ENCODE measurements around the gene DENND11.
A peak's percentile ranks its signal among the peaks of the same experiment; 100 is the strongest.

DENND11 gene, protein sequence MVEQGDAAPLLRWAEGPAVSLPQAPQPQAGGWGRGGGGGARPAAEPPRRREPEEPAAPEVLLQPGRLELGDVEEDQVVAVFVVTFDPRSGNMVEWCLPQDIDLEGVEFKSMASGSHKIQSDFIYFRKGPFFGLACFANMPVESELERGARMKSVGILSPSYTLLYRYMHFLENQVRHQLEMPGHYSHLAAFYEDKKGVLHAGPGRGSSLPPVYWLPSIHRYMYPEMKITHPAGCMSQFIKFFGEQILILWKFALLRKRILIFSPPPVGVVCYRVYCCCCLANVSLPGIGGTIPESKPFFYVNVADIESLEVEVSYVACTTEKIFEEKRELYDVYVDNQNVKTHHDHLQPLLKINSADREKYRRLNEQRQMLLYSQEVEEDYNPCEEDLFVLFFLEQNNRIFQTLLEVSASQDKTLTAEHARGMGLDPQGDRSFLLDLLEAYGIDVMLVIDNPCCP

DNA sequence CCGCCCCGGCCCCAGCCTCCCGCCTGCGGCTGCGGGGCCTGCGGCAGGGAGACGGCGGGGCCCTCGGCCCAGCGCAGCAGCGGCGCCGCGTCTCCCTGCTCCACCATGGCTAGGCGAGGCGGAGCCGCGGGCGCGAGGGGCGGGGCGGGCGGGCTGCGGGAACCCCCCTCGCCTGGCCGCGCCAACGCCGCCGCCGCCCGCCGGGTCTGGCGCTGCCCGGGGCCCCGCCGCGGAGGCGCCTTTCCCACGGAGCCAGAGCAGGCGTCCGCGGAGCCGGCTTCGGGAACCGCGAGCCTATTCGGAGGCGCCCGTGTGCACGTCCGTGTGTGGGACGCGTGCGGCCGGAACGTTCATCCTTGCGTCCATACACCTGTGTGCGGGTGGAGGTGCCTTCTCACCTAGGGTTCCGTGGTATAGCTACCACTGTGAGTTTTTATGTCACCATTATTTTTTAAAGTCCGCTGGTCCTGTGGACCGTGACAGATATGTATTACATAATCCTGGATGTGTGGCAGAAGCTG, at the start of gene DENND11:
DENND11 (minus strand) TSS at position 120 of the 521 bp plus-strand sequence; CDS start at position 107, 13 bp downstream.
- peak; percentile 65 for DNase-seq

DNA sequence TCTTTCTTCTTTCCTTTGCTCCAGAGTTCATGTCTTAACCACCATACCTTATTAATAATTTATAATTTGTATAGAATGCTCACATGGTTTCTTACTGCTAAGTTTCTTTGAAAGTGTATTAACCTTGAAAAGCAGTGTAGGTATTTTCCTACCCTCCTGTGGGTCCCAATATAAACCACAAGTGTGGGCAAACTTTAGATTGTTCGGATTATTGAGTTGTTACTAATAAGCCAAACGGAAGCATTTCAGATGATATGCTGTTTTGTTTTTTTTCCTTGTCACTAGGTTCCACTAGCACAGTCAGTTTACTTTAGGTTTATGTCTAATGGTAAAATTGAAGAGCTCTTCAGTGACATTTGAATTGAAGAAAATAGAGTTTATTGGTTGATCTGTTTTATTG, 46.4 kb upstream of the DENND11 start:
- no peak for DNase-seq

DNA sequence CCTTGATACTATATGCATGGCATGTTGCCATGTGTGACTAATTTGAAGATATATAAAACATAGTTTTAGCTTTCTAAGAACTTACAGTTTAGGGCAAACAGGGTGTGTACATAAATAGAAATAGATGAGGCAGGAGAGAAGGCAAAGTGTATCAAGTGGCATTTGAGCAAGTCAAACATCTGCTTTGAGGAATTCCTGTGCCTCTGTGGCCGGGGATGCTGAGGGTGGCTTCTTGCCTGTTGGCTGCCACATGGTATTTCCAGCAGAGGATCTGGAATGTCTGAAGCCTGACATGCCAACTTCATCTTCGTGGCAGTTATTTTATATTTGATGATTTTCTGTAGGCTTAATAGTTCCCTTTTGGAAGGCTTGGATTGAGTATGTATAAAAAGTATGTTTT, 42.2 kb upstream of the DENND11 start:
- DNase-seq, result no peak

DNA sequence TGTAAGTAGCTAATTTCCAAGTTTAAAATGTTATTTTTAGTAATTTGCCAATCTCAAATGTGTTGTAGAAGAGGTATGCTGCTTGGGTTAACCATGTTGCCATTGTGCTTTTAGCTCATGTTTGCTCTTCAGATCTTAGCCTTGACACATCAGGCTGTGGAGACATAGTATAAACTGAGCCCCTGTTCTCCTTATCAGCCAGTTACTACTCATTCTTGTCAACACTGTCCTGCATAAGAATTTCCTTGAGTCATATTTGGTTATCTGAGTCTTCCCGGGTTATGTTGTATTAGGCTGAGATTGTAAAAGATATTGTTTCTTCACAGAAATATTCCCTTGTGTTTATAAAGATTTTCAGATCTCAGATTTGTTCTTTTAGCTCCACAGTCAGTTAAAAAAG, 40.3 kb upstream of the DENND11 start:
- no peak for DNase-seq

DNA sequence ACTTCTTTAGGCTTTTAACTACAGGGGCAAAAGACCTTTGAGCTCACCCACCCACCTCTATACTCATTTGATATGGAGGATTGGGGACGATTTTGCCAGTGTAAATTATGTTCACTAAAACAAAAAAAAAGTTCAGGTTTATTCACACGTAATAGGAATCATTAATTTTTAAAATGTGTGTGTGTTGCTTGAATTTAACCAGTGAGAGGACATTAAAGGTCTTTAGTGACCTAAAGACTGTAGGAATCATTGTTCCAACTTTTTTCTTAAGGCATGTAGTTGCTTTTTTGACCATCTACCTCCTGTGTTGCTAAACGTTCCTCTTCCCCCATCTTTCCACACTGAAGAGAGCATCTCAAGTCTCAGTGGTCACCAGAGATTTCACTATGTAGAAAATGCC, 37.3 kb upstream of the DENND11 start:
- DNase-seq, result no peak

DNA sequence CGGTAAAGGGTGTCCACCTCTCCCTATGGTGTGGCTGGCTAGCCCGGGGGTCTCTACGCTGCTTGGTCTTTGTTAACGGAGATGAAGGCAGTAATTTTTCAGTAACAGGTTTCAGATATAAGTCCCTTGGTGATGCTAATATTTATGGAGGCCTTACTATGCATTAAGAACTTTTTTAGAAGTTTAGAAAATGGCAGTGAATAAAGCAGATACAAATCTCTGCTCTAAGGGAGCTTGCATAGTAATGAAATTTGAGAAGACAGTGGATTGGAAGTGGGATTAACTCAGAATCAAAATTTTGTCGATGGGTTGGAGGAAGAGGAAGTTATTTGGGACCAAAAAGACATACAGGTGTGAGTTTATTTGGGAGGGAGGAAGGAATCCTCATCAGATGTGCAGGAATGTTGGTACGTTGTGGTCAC, 36.6 kb upstream of the DENND11 start:
- DNase-seq, result no peak

DNA sequence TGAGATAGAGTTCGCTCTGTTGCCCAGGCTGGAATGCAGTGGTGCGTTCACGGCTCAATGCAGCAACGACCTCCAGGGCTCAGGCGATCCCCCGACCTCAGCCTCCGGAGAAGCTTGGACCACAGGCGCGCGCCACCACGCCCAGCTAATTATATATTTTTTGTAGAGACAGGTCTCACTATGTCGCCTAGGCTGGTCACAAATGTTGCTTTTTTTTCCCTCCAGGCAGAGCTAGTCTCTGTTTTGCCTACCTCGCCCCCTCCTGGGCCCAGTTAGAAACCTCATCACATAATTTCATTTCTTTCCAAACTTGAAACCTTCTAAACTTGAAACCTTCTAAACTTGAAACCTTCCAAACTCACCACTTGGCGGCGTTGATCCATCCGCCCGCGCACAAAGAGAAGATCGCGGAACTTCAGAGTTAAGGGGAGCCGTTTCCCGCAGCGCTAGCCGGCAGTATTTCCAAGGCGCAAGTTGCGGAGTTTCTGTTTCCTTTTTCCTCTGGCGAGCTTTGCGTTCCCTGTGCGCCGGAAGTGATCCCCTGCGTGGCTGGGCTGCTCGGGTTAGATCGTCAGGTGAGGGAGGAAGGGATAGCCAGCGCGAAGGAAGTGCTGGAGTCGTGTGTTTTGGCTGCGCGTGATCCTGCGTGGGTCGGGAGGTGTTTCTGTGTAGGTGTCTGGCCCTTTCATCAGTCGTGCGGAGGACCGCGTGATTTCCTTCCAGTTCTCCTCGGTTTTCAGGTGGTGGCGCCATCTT, 36.0 kb upstream of the DENND11 start, which contains the start of gene SSBP1:
SSBP1 (plus strand) TSS at position 523 of the 756 bp plus-strand sequence. CDS start 809 bp downstream, outside the sequence.
- peak; percentile 99 for DNase-seq

DNA sequence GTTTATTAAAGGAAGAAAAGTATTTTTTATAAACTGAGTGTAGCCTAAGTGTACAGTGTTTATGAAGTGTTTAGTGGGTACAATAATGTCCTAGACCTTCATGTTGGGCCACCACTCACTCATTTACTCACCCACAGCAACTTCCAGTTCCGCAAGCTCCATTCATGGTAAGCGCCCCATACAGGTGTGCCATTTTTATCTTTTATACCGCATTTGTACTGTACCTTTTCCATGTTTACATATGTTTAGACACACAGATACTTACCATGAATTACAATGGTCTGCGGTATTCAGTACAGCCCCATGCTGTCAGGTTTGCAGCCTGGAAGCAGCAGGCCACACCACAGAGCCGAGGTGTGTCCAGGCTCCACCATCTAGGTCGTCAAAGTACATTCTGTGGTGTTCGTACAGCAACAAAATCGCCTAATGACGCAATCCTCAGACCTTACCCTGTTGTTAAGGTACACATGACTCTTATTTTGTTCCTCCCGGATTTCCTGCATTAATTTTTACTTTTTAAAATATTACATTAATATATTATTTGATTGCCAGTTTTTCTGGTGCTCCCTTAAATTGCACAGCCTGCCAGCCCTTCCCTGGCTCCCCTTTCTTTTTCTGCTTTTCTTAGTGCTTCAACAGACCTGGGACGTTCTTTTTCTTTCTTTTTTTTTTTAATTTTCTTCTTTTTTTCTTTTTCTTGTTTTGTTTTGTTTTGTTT, 35.3 kb upstream of the DENND11 start:
- DNase-seq, result no peak

DNA sequence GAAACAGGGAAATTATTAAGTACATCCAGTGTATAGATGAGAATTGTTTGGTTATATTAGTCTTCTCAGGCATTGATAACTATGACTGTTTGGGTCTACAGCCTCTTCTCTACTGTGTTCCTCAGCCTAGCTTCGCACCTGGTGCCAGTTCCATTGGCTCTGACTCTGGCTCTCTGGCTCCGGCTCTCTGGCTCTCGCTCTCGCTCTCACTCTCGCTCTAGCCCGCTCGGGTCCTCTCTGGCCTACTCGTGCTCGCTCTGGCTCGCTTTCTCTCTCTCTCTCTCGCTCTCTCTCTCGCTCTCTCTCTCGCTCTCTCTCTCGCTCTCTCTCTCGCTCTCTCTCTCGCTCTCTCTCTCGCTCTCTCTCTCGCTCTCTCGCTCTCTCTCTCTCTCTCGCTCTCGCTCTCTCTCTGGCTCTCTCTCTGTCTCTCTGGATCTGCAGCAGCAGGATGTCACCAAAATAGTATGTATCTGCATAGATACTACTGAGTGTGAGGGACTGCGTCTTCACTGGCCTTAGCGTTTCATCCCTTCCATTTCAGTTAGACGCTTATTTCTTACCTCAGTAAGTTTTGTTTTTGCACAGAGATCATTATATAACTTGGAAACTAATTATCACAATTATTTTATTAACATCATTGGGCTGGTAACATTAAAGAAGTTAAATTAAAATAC, 29.6 kb upstream of the DENND11 start:
- no peak for DNase-seq

DNA sequence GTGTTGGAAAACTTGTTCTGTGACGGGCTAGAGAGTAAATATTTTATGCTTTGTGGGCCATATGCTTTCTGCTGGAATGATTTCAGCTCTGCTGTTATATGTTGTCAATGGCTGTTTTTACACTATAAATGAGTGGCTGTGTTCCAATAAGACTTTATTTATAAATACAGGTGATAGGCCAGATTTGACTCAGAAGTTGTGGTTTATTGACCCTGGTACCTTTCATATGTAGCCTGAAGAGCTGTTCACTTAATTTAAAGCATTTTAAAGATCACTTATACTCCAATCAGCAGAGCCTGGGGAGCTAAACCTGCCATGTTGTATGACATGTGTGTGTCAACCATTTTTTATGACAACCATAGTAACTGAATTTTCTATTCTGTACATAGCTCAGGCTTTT, 27.1 kb upstream of the DENND11 start:
- no peak for DNase-seq

DNA sequence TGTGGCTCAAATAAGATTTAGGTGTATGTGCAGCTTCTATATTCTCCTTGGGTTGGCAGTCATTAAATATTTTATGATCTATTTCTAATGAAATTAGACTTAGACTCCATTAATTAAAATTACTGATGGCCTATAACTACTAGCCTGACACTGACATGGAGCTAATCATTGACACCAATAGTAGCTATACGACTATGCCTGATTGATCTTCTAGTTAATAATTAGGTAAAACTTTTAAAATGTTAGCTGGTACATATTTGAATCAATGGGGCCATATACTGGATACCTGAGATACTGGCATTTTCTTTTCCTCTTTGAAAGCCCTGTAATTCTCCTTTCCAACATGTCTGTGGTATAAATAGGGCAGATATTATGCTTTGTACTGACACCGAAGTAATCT, 20.6 kb upstream of the DENND11 start:
- no peak for DNase-seq

DNA sequence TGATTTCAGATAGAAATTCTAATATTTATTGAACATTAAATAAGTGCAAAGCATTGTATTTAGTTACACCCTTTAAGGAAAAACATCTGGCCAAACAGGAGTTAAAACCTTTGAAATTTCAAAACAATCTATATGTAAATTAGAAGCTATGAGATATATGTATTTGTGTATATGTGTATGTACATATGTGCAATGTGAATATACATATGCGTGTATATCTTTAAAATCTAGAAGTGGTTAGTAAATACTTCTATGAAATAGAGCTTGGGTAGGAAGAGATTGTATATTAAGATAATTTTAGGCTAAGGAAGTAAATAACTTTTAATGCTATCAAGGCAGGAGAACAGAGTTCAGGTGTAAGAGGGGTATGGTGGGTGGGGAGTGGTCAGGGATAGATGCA, 15.5 kb upstream of the DENND11 start:
- DNase-seq, result peak; percentile 64

DNA sequence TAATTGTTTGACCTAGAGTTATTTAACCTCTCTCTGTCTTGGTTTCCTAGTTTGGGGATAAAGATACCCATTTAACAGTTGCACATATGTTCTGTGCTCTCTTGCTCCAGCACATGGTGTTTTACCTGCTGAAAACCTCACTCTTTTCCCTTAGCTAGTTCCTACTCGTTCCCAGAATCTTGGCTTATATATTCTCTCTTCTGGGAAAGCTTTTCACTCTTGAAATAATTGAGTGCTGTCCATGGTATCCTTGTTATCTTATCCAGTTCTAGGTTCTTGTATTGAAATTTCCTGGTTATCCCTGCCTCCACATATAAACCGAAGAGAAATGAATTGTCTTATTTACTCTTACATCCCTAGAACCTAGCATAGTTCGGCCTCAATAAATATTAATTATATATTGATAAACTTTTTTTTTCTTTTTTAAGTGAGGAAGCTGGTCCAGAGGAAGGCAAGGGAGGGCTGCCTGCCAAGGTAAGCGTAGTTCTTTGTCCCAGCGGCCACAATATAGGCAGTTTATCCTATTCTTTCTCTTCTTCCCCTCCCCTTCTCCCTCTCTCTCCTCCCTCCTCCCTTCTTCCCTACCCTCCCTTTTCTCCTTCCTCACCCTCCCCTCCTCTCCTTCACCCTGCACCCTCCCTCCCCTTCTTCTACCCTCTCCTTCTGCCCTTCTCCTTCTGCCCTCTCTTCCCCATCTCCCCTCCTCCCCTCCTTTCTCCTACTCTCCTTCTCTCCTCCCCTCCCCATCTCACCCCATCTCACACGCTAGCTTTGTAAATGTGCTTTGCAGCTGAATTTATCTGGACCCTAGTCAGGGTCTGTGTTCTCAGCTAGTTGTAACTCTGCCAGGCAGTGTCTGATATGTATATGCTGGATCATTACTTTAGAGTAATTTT, 14.1 kb upstream of the DENND11 start:
- no peak for DNase-seq

DNA sequence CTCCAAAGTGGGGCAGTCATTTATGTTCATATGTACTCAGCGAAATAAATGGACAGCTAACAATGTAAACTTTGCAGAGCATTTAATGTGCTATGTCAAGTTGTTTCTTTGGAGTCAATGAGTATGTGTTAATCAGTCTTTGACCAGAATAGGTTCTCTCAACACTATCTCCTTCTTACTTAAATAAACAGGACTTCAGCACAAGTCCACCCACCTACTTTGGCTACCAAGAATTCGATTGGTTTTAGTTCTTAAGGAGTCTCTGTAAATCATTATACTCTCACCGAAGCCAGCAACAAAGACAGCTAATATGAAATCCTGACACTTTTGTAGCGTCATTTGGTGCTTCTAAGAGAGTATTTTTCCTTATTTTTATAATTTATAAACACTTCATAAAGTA, 13.1 kb upstream of the DENND11 start:
- no peak for DNase-seq

DNA sequence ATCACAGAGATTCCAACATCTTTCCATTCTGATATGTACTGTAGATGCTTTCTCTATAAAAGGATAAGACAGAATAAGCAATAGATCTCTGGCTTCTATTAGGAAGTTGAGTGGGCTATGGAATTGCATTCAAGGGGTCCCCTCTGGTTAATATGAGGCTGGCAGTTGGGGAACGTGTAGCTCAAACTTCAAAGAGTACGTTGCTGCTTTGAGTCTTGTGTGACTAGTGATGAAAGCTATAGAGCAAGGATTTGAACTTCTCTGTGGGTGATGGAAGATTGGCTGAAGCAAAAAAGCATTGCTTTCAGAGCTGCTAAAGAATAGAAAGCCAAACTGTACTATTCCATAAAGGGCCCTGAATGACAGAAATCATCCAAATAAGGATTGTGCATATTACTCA, 12.6 kb upstream of the DENND11 start:
- no peak for DNase-seq

DNA sequence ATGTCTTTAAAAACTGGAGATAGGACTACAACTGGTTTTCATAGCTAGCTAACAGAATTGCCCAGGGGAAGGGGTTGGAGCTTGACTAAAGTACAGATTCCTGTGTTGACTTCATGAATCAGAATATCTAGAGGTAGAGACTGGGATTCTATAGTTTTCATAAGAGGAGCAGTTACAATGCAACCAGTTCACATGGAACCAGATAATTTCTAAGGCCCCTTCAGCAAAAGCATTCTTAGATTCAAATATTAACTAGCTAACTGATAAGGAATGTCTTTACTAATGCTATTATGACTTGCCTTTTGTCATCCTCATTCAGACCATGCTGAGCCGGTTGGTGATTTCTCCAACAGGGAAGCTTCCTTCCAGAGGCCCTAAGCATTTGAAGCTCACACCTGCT, 11.9 kb upstream of the DENND11 start:
- DNase-seq, result no peak

DNA sequence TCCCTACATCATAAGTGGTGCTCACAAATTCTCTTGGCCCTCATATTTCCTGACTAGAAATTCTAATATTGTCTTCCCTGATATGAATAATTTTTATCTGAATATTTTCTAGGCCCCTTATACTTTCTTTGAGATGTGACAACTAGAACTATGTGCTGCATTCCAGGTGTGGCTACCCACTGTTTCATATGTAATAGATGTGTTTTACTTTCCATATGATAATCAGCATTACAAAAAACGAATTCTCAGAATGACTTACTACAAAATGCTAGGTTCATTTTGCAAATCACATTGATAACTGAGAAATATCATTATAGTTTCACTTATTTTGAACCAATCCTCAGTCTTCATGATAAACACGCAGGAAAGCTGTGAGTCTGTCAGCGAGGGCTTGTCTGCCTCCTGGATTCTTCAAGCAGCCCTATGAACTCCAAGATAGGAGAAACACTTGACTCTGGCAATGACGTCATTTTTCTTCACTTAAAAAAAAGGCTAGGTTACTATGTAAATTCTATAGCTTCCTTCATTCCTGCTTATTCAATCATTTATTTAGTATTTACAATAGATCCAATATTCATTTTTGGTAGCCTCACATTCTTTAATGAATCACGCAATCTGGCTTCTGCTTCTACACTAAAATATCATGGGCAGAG, 10.8 kb upstream of the DENND11 start:
- no peak for DNase-seq

DNA sequence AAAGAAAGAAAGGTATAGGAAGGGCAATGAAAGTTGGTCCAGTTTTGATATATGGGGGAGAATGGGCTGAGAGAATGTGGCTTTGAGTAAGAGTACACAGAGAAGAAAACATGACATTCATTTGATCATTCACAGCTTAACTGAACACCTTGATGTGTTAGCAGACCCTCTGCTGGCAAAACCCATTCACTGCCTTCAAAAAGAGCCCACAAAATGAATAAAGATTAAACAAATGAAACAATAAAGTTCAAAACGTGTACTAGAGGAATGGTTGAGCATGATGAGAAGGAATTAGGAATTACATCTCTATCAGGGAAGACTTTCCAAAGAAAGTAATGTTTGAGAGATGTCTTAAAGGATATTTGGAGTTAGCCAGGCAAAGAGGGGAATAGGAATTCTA, 8.3 kb upstream of the DENND11 start:
- no peak for DNase-seq

DNA sequence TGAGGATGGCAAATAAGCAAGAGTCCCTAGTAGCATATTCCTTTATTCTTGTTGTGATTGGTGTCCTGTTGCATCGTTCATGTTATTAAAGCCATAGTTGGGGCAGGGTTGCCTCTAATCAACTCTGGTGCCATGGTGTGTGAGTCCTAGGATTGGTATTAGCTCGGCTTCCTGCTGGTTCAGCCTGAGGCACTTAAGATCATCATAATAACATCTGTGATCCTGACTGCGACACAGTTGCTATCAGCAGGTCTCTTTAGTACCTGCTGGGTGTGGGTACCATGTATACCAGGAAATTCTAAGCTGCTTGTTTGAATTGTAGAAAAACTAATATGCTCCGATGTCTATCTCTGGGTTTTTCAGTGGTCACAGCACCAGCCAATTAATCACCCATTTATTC, 7.8 kb upstream of the DENND11 start:
- DNase-seq, result no peak

DNA sequence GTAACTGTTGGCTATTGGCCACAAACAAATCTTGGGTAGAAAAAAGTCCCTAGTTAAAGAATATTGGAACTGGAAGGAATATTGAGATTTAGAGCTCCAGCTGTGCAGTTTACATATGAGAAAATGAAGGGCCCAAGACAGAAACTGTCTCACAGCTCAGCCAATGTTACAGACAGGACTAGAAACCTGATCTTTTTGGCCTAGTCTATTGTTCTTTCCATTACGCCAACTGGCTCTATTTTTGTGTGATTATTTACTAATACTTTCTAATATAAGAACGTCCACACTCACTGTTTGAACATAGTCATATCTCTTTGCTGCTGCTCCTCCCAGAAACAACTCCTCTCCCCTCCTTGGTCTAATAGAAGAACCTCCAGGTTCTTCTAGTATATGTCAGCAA, 7.4 kb upstream of the DENND11 start:
- DNase-seq, result no peak

DNA sequence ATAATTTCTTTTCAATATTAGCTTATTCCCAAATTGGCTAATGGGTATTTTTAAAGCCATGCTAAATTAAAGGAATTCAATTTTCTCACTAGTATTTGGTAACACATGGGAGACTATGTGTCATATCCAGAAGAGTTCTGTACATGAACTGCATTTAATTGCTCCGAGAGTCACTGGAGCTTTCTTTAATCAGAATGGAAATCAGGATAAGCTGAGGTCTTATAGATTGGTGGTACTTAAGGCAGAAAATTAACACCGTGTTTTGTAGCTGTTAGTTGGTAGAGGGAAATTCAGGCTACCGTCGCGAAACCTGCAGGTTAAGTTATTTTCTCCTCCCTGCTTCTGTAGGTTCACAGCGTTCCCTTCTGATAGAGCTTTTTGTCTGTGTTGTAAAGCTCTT, 6.4 kb upstream of the DENND11 start, which contains the start of gene WEE2:
WEE2 (plus strand) TSS at position 3 of the 400 bp plus-strand sequence. CDS start 406 bp downstream, outside the sequence.
- DNase-seq, result no peak
